ENCODE results near the gene ADAMTS9. TPM values are rescaled to one million over a fixed set of nuclear protein-coding genes. Genes with fewer than 3 reads are reported as not detected.

Gene ADAMTS9
- total and polyA plus RNA-seq, 2 donors (not counting 3 experiments of a cell fraction or from before 2014, with no cell fraction given), result 6.5 to 23.9 TPM

DNA sequence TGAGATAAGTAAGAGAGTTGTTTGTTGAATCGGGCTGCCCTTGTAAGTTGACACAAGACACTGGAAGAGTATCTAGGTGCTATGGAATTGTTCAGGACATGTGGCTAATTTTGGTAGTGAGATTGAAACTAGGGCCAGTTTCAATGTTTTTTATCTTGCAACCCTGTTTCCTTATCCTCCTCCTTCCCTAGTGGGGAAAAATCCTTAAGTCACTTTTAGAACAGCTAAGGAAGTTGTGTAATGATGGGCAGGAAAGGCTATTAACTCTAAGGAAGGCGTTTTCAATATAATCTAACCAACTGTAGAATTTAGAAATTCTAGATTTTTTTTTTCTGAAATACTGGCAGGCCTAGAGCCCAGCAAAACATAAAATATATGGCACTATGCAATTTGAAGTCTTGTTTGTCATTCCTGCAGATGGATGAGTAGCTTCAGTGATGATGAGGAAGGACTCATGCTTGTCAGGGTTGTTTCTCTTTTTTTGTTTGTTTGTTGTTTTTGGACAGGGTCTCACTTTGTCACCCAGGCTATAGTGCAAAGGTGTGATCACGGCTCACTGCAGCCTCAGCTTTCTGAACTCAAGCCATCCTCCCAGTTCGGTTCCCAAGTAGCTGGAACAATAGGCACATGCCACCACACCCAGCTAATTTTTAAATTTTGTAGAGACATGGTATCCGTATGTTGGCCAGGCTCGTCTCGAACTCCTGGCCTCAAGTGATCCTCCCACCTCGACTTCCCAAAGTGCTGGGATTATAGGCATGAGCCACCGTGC is 27.6 kb upstream of the ADAMTS9 start:
- CTCF ChIA-PET, result interaction anchor here (0.8 to 2.5 kb wide), 6 partner anchors 17 to 534 kb away, joined by 3 to 11 read pairs (median 4); no protein-coding TSS in a partner anchor
- no peak overlapping the region for H3K4me3 ChIP-seq (replicated peaks in 1 of 3; ENCODE audit: insufficient read depth in 1 of 3, low read depth in 1 of 3, low read length in 3 of 3)
- intact Hi-C loops (cut with micrococcal nuclease), result no loop called here

More for the DNA sequence above, 27.6 kb upstream of the ADAMTS9 start:
- Histone ChIP-seq H3K27ac (ENCODE audit: insufficient read depth, low read depth, low read length) (no peak overlapping the region), H3K4me1 (ENCODE audit: control insufficient read depth, extremely low read depth, insufficient read depth, low read length) (no peaks in the 10 kb centered on the region), H3K9ac (replicated peaks; ENCODE audit: extremely low read depth, insufficient read depth, low read length) (no peak overlapping the region), H4K20me1 (replicated peaks; ENCODE audit: control insufficient read depth, extremely low read depth, insufficient read depth, low read length) (no peaks in the 10 kb centered on the region), H3K36me3 (ENCODE audit: control insufficient read depth in 2 of 2, extremely low read depth in 1 of 2, insufficient read depth in 2 of 2, low read length in 2 of 2) (no peaks in the 10 kb centered on the region), H3K27me3 (ENCODE audit: control insufficient read depth in 2 of 2, insufficient read depth in 2 of 2, low read length in 2 of 2) (no peaks in the 10 kb centered on the region), H3K9me3 (replicated peaks; ENCODE audit: control insufficient read depth, insufficient read depth, low read length) (no peaks in the 10 kb centered on the region), H3K4me2 (ENCODE audit: insufficient read depth, low read length) (no peak overlapping the region), H3K9me1 (replicated peaks; ENCODE audit: control insufficient read depth, extremely low read depth, insufficient read depth, low read length) (no peaks in the 10 kb centered on the region), H3K79me2 (ENCODE audit: control insufficient read depth, insufficient read depth, low read length) (no peaks in the 10 kb centered on the region), H2AFZ (ENCODE audit: low read depth, low read length) (no peak overlapping the region)
- TF ChIP-seq POLR2AphosphoS5 (IDR thresholded peaks at IDR 0.05; ENCODE audit: insufficient read depth, low read depth, low read length) (no peak), MAX (IDR thresholded peaks at IDR 0.05; ENCODE audit: insufficient read depth, insufficient read length) (no peak), FOS (IDR thresholded peaks at IDR 0.05; ENCODE audit: borderline replicate concordance, insufficient read depth, low read length) (no peak), JUN (IDR thresholded peaks at IDR 0.05; ENCODE audit: borderline replicate concordance, insufficient read depth, insufficient read length, low read depth) (no peak), GATA2 (IDR thresholded peaks at IDR 0.05; ENCODE audit: insufficient read depth, insufficient read length, low read depth, low read length) (no peak), POLR2A (IDR thresholded peaks at IDR 0.05; ENCODE audit: low read depth, low read length) (no peak), MYC (IDR thresholded peaks at IDR 0.05; ENCODE audit: low read depth, low read length) (no peak), EZH2 (IDR thresholded peaks at IDR 0.05; ENCODE audit: borderline replicate concordance, low read depth, low read length, severe bottlenecking) (no peak)
- TF ChIP-seq, protein P1, sequence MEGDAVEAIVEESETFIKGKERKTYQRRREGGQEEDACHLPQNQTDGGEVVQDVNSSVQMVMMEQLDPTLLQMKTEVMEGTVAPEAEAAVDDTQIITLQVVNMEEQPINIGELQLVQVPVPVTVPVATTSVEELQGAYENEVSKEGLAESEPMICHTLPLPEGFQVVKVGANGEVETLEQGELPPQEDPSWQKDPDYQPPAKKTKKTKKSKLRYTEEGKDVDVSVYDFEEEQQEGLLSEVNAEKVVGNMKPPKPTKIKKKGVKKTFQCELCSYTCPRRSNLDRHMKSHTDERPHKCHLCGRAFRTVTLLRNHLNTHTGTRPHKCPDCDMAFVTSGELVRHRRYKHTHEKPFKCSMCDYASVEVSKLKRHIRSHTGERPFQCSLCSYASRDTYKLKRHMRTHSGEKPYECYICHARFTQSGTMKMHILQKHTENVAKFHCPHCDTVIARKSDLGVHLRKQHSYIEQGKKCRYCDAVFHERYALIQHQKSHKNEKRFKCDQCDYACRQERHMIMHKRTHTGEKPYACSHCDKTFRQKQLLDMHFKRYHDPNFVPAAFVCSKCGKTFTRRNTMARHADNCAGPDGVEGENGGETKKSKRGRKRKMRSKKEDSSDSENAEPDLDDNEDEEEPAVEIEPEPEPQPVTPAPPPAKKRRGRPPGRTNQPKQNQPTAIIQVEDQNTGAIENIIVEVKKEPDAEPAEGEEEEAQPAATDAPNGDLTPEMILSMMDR (IDR thresholded peaks at IDR 0.05; ENCODE audit: extremely low read depth in 1 of 2, insufficient read depth in 1 of 2, low read depth in 1 of 2, low read length in 2 of 2), result no peak
- POLR2A ChIA-PET, result no interaction called here
- dilution Hi-C loops (cut with MboI; ENCODE audit: extremely low pct_ligation_motif_present, low sequenced_read_pairs), result no loop called here
- DNase-seq (ENCODE audit: low read depth, low spot score), result no peak
- no TSS peak for BruUV-seq (replicated peaks)
- no peak for FAIRE-seq
